HuH-7.5 (cell line): ENCODE data around the gene GTF2A2.
"Not testable (repeated sequence)": the region's sequence is repeated elsewhere in the genome, so short reads cannot be mapped to it uniquely, and the experiment has no call there.

ENCODE experiments used
- DNase-seq: peaks from one replicate; pipeline ENCODE4 v3.0.0; 2011; ENCODE audit warnings: low spot score

Gene GTF2A2, protein sequence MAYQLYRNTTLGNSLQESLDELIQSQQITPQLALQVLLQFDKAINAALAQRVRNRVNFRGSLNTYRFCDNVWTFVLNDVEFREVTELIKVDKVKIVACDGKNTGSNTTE

DNA sequence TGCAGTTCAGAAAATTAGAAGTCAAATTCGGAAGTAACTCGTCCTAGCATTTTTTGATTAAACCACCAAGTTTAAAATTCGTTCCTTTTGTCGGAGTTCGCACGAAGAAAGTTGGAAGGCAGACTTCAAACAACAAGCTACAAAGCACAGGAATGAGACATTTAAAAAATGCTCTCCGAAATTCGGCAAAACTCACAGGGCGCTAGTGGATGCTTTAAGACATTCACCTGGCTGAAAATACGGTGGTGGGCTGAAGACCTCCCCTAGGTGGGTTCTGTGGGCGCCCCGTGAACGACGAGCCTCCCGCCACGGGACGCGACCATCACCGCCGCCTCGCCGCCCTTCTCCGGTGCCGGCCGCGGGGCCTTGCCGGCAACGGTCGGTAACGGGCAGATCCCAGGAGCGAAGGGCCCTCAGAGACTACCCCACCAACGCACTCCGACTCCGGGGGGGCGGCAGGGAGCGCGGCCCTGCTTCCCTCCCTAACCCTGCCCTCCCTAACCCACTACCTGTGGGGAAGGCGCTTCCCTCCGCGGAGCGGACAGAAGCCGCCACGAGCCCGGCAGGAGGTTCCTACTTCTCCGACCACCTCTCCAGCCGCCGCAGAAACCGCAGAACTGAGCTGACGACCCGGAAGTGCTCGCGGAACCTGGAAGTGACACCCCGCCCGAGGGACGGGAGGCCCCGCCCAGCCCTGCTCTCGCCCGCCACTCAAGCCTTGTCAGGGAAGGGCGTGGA is at the start of gene GTF2A2:
Gene GTF2A2 (minus strand): TSS at position 619 of the 738 bp plus-strand sequence. CDS start 5,238 bp downstream, outside the sequence.
- peak; percentile 80 for DNase-seq

DNA sequence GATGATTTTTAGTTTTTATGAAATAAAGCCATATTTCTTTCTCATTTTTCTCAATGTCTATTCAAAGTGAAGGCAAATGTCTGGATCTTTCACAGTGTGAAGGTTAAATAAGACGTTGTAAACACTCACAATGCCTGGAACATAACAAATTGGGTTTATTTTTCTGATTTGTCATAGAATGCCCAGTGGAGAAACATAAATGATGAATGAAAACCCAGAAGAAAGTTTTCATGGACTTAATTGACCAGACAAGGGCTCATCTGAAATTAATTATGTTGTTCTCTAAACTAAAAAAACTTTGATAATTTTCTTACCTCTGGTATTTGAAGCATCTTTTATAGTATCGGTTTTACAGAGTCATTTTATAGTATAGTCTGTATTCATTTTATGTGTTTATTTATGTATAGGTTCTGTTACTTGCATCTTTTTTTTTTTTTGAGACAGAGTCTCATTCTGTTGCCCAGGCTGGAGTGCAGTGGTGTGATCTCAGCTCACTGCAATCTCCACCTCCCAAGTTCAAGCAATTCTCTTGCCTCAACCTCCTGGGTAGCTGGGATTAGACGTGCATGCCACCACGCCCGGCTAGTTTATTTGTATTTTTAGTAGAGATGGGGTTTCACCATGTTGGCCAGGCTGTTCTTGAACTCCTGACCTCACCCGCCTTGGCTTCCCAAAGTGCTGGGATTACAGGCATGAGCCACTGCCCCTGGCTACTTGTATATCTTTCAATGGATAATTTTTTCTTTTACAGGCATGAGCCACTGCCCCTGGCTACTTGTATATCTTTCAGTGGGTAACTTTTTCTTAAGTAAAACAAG is 46.9 kb upstream of the GTF2A2 start:
- DNase-seq = no peak

DNA sequence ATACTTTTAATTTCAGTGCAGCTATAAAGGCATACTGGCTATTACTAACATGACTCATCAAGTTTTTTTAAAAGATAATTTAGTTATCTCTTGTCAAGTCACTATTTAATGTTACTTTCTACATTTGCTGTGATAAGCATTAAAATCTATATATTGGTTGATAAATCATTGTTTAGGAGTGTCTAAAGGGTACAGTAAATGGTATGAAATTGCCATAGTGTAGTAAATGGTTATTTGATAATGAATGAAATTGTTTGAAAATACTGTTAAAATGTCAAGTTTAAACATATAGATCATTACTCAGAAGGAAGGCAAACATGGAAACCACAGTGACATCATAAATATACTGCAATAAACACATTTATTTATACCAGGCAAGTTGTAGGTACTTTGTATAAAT is 45.0 kb upstream of the GTF2A2 start:
- DNase-seq = no peak

DNA sequence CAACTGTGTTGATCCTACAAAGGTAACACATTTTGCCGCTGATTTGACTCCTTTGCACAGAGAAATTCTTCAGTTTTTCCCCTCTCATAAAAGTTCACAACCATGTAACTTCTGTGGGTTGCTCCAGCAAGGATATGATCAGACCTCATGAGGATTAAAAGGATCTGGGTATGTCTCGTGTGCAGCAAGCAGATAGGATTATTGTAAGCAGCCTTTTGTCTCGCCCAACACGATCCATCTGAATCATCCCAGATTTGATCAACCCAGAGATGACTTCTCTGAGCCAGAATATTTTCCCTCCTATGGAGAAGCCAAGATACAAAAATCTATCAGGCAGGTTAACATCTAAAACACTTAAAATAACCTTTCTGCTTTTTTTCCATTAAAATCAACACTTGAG is 44.6 kb upstream of the GTF2A2 start:
- DNase-seq = no peak

DNA sequence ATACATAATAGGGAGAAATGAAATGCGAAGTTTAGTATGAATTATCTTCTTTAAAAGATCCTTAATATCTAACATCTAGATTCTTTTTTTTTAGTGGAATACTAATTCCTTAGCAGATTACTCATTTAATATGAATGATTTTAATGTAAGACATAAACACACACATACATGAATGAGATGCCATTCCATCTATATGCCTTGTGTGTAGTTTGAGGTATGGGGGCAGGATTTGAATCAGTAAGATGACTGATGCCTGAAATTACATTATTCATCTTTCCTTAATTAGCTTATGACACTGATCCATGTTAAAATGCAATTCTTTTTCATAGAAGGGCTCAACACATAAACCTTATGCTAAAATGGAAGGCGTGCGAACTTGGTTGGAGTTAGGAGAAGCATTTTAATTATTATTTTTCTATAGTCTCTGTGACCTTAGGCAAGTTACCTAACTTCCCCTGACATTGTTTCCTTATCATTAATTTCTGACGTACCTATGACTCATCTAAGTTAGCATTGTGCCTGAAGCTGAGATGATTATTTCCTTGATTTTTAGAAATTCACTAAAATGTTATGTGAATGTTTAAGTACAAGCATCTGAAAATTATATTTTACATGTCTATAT is 42.6 kb upstream of the GTF2A2 start:
- DNase-seq = no peak

DNA sequence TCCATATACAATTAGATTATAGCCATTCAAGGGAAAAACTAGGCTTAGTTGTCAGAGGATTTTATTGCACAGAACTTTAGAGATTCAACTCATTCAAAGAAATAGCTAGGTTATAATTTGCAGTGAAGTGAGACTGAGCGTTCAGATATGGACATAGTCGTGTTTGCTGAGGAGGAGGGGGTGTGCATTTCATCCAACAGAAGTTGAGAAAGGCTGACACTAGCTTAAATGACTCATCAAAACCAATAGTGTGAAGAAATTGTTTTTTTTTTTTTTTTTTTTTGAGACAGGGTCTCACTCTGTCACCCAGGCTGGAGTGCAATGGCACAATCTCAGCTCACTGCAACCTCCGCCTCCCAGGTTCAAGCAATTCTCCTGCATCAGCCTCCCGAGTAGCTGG is 40.8 kb upstream of the GTF2A2 start:
- not testable (repeated sequence) for DNase-seq

DNA sequence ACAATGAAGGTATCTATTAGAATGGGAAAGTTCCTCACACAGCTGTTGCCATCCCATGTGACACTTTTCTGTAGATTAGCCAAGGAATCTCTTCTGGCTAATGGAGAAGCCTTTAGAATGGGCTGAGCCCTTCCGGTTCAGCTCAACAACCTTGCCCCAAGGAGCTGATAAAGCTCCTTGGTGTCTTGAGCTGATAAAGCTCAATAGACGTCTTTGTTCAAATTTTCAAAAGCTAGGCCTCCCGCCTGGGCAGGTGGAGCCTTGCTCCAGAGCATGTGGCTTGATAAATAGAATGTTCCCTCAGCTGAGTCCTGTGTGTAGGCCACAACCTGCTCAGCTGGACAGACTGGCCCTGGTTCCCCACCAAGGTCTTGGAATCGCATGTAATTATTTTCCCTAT is 39.0 kb upstream of the GTF2A2 start:
- no peak for DNase-seq

DNA sequence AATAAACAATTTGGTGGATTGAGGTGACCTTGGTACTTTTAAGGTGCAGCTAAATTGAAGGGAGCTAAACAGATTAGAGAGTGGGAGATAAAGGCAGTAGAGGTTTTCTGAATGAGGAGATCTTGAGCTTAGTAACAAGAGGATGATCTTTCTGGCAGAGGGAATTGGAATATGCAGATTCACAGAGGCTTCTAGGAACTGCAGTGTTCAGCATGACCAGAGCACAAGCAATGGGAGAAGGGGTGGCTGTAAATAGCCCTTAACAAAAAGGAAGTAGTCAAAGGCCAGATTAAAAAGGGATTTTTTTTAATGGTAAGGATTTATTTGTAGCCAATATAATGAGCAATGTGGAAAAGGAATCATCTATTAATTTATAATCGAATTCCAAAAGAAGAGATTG is 37.5 kb upstream of the GTF2A2 start:
- no peak for DNase-seq

DNA sequence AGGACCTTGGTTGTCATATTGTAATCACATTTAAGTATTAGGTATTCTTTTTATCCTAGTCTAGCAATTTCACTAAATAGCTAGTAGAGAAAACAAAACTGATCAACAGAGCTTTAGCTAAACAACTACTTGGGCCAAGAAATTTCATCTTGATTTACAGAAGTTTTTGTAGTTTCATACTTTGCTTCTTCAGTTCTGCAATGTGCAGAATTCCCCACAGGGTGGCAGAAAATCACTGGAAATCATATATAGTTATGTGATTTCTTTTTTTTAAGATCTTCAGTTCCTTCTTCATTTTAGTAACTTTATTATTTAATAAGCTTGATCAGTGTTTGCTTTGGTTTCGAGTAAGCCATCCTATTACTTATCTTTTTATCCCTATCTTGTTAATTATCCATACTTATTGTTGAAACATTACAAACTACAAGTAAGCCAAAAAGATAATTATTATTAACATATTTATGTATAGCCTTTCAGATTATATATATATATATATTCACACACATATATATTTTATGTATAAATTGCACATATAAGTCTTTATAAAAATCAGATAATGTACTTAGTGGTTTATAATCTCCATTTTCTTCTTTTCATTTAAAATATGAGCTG is 34.0 kb upstream of the GTF2A2 start:
- no peak for DNase-seq

DNA sequence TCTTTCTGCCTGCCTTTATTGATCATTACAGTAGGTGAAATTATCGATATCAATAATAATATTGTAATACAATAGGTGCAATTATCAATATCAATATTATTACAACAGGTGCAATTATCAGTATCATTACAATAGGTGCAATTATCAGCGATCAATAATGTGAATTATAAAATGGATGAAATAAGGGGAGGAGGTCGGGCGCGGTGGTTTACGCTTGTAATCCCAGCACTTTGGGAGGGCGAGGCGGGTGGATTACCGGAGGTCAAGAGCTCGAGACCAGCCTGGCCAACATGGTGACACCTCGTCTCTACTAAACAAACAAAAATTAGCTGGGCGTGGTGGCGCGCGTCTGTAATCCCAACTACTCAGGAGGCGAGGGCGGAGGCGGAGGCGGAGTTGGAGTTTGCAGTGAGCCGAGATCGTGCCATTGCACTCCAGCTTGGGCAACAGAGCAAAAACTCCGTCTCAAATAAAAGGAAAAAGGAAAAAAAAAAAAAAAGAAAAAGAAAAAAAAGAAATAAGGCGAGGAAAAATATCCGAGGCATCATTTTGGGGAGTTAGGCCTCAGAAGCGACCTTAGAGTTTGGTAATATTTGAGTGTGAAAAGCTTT is 32.4 kb upstream of the GTF2A2 start:
- no peak for DNase-seq

DNA sequence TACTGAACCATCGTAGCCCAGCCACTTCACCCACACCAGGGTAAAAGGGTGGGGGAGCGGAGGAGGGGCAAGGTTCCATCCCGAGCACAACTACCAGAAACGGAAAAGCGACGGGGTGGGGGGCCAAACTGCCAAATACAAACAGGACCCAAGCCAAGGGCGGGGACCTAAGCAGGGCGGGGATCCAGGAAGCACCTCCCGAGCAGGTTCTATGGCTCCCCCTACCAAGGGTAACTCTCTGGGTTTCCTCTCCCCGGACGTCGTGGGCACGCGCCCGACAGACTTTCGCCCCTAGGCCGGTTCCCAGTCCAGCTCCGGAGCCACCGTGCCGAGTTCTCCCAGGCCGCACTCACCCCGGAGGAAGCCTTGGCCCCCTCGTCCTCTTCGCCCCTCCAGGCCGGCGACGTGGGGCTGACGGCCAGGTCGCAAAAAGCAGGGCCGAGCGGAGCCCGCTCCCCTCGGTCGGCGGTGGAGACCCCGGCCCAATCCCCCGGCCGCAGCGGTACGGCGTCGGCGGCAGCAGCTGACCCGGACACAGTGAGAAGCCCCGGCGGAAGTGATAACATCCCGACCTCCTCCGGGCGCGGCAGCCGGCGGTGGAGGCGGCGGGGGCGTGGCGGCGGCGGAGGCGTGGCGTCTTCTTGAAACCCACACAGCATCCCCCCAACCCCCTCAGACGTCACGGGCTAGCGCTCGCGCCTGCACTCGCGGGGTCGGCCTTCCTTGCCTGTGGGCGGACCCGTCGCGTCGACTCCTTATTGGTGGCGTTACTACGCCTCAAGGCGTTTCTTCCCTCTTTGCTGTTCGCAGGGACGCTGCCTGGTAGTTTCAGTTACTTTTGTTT is 31.7 kb upstream of the GTF2A2 start, which contains the start of gene BNIP2:
Gene BNIP2 (minus strand): TSS at position 539 of the 844 bp plus-strand sequence. CDS start 6,863 bp downstream, outside the sequence.
- DNase-seq = peak; percentile 70

DNA sequence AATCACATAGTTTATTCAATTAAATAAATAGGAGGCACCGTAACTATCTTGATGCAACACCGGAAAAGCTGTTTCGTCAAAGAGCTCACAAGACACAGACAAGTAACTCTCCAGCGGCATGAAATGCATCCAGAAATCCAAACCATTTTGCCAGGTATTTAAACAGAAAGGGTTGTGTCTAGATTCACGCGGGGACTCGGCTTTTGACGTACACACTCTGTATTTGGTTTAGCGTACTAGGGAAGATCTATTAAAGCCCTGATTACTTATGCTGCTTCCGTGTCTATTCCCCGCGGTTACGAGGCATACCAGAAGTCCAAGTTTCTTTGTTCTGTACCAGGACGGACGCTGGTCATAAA is 31.1 kb upstream of the GTF2A2 start:
- DNase-seq = no peak

DNA sequence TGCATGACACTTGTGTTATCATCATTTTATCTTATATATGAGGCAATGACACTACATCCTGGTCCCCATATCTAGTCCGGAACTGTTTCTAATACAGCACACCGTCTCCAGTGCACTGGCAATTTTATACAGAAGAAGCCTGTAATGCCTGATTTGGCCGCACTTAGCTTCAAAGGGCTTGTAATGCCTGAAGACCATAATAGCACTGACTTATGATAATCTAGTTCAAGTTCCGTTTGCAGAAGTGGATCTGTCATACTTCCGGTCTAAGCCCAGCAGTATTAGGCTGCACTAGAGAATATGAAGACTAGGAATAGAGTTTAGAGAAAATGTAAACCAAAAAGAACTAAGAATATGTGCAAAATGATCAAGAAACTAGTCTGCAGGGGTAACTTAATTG is 30.5 kb upstream of the GTF2A2 start:
- no peak for DNase-seq

DNA sequence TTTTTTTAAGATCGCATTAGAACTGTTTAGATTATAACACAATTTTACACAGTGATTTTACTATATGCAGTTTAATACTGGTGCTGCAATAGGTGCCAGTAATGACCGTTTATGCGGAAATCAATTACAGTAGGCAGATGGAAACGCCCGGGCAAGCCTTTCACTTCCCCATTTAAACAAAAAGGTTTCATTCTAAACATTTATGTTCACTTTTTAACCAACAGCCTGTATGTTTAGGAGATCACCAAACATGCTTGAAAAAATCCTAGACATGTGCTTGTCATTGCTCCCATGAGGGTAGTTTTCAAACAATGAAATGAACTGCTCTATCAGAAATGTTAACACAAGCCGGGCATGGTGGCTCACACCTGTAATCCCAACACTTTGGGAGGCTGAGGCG is 29.1 kb upstream of the GTF2A2 start:
- DNase-seq = no peak

DNA sequence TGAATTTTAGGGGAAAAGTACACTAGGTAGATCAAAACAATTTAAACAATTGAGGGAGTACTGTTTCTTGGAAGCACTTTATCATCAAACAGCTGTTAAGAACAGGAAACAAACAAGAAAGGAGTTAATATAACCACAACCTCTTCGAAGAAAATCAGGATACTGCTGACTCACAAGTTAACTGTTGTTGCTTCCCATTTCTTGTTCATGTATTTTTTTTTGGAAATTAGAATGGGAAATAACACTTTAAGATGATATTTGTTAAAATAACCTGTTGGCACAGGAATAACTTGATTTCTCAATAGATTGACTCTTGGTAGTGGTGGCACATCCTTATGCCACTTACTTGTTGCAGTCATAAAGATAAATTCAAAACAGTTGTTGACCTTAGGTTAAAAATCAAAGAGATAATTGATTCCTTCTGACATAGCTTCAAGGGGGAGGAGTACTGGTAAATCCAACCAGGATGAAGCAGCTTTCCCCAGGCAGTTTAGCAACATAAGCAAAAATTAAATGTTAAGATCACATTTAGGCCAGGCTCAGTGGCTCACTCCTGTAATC is 28.5 kb upstream of the GTF2A2 start:
- DNase-seq = no peak

DNA sequence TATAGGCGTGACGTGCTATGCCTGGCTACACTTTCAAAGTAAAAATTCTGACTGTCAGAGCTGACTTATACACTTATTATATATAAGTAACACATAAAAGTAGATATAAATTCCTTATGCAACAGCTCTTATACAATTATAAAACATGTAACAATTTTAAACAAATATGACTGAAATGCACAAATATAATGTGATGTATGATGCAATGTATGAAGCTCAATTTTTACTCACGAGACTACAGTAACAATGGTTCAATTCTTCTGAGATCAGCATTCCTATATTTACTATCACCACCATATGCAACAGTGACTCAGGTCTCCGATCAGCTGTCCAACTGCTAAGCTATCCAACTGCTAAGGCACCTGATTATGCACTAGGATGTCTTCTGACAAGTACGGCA is 23.6 kb upstream of the GTF2A2 start:
- no peak for DNase-seq

DNA sequence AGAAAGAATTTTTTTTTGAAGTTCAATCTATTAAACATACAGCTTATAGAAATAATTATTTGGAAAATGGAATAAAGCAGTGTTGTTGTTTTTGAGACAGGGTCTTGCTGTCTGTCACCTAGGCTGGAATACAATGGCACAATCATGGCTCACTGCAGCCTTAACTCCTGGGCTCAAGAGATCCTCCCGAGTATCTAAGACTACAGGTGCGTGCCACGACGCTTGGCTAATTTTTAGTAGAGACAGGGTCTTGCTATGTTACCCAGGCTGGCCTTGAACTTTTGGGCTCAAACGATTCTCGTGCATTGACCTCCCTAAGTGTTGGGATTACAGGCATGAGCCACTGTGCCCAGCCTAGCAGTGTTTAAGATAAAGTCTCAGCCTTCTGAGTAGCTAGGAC is 23.0 kb upstream of the GTF2A2 start:
- DNase-seq = no peak

DNA sequence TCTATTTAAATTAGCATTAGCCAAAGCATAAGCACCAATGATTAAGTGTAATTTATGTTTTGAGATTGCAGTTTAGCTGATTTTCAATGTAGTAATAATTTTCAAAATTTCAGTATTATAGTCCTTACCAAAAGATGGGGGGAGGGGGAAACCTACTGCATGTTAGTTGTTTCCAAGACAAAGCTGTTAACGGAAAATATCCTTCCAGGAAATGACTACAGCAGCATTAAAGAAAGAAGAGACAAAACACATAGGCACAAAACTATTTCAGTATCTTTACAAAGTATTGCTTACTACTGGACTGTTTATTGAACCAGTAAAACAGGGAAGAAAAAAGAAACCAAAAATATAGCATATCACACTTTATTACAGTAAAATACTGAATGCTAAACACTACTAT is 21.3 kb upstream of the GTF2A2 start:
- no peak for DNase-seq

DNA sequence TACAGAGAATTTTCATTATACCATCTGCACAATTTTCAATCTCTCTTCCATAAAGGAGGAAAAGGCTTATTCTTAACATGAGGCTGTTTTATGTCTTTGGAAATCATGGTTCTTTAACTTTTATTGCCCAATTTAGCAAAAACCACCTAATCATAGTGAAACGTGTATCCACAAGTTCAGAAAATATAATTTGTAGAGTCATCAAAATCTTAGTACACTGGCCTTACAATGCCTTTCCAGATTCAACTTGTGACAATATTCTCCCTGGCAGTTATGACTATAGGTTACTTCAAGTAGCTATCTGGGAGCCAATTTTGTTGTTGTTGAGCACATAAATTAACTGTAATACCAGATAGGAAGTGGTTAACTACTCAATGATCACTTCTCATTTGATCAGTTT is 20.9 kb upstream of the GTF2A2 start:
- DNase-seq = no peak

DNA sequence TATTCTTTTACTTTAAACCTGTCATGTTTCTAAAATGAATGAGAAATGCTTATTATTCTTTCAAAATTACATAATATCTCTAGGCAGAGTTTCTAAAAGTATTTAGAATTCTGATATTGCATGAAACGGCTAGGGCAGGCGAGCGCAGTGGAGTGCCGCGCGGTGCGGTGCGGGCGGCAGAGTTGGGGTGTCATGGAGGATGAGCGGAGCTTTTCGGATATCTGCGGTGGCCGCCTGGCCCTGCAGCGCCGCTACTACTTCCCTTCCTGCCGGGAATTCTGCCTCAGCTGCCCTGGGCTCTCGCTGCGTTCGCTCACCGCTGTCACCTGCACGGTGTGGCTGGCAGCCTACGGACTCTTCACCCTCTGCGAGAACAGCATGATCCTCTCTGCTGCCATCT is 19.2 kb upstream of the GTF2A2 start:
- no peak for DNase-seq
